CD14-positive monocyte (primary cell): ENCODE data around the gene RANBP1. TPM values are rescaled to one million over a fixed set of nuclear protein-coding genes. Genes with fewer than 3 reads are reported as not detected.

Experiments
- DNase-seq, 3 donors: peaks; one replicate each; pipeline ENCODE4 v3.0.0-alpha.2; 2011 to 2022
- H2AFZ ChIP-seq: 2 replicates; pipeline ENCODE4 v1.6.0; 2012; ENCODE audit warnings: mild to moderate bottlenecking, low read depth, low read length, inconsistent platforms; ENCODE audit not compliant: insufficient read depth, poor library complexity, severe bottlenecking
- H3K27ac ChIP-seq, 2 donors: 1 replicate in 1 of 2; 2 replicates in 1 of 2; pipeline ENCODE4 v1.5.1; 2012 to 2013; ENCODE audit warnings: low read length in 2 of 2, control low read depth in 1 of 2, inconsistent platforms in 1 of 2, low read depth in 1 of 2, mild to moderate bottlenecking in 1 of 2
- H3K27me3 ChIP-seq, 2 donors: one replicate each; pipeline versions ENCODE4 v1.6.0 to v1.6.1; 2011 to 2013; ENCODE audit warnings: low read length in 2 of 2; ENCODE audit not compliant: control insufficient read depth in 2 of 2, insufficient read depth in 2 of 2
- H3K36me3 ChIP-seq, 2 donors: replicated peaks in 1 of 2; 1 replicate in 1 of 2; 2 replicates in 1 of 2; pipeline versions ENCODE4 v1.5.1 to v1.6.1; 2012 to 2013; ENCODE audit warnings: low read length in 2 of 2, control low read depth in 1 of 2, inconsistent platforms in 1 of 2, mild to moderate bottlenecking in 1 of 2; ENCODE audit not compliant: insufficient read depth in 2 of 2, control insufficient read depth in 1 of 2
- H3K4me1 ChIP-seq, 2 donors: 1 replicate in 1 of 2; 2 replicates in 1 of 2; pipeline versions ENCODE4 v1.5.1 to v1.6.1; 2012 to 2013; ENCODE audit warnings: low read length in 2 of 2, control low read depth in 1 of 2, inconsistent platforms in 1 of 2, mild to moderate bottlenecking in 1 of 2, moderate library complexity in 1 of 2; ENCODE audit not compliant: insufficient read depth in 2 of 2, control insufficient read depth in 1 of 2
- H3K4me2 ChIP-seq: replicated peaks from 2 replicates; pipeline ENCODE3; 2012; ENCODE audit warnings: low read length, moderate library complexity, mild to moderate bottlenecking; ENCODE audit not compliant: poor library complexity, severe bottlenecking; ENCODE audit errors: extremely low read depth
- H3K4me3 ChIP-seq, 3 experiments: fragments of 200-600 bp in 1 of 3; sonication (generic) in 1 of 3; replicated peaks in 1 of 3; 1 replicate in 2 of 3; 2 replicates in 1 of 3; pipeline ENCODE4 v1.5.1; 2011 to 2013; ENCODE audit warnings: low read length in 3 of 3, mild to moderate bottlenecking in 3 of 3, control low read depth in 2 of 3, low read depth in 2 of 3, inconsistent platforms in 1 of 3, moderate library complexity in 1 of 3
- H3K79me2 ChIP-seq: 2 replicates; pipeline ENCODE4 v1.6.0; 2012; ENCODE audit warnings: mild to moderate bottlenecking, control low read depth, inconsistent platforms, low read length, moderate library complexity; ENCODE audit not compliant: insufficient read depth
- H3K9ac ChIP-seq: 2 replicates; pipeline ENCODE4 v1.6.0; 2017; ENCODE audit warnings: low read length, mild to moderate bottlenecking; ENCODE audit not compliant: insufficient read depth, poor library complexity, severe bottlenecking
- H3K9me3 ChIP-seq, 2 donors: replicated peaks in 1 of 2; 1 replicate in 1 of 2; 2 replicates in 1 of 2; pipeline versions ENCODE4 v1.5.1 to v1.6.1; 2012 to 2013; ENCODE audit warnings: low read length in 2 of 2, control low read depth in 1 of 2; ENCODE audit not compliant: control insufficient read depth in 1 of 2, insufficient read depth in 1 of 2
- H4K20me1 ChIP-seq: 2 replicates; pipeline ENCODE4 v1.6.0; 2012; ENCODE audit warnings: mild to moderate bottlenecking, low read length, control low read depth, moderate library complexity; ENCODE audit not compliant: insufficient read depth
- H3K27ac Mint-ChIP-seq, 7 donors: one replicate each; pipeline ENCODE4 v1.8.0; 2020; ENCODE audit warnings: mild to moderate bottlenecking in 7 of 7, mixed read lengths in 7 of 7, moderate library complexity in 6 of 7, inconsistent platforms in 2 of 7
- H3K27me3 Mint-ChIP-seq, 3 donors: one replicate each; pipeline ENCODE4 v1.8.0; 2021 to 2022; ENCODE audit warnings: low read depth in 3 of 3, mild to moderate bottlenecking in 3 of 3, mixed read lengths in 3 of 3, moderate library complexity in 3 of 3, inconsistent platforms in 1 of 3
- H3K36me3 Mint-ChIP-seq, 2 donors: one replicate each; pipeline ENCODE4 v1.8.0; 2020; ENCODE audit warnings: mixed read lengths in 2 of 2, inconsistent platforms in 1 of 2, mild to moderate bottlenecking in 1 of 2
- H3K4me1 Mint-ChIP-seq: one replicate; pipeline ENCODE4 v1.8.0; 2020; ENCODE audit warnings: mild to moderate bottlenecking, mixed read lengths
- H3K4me3 Mint-ChIP-seq, 2 donors: one replicate each; pipeline ENCODE4 v1.8.0; 2020; ENCODE audit warnings: mild to moderate bottlenecking in 2 of 2, mixed read lengths in 2 of 2, moderate library complexity in 1 of 2
- H3K9me3 Mint-ChIP-seq, 7 donors: one replicate each; pipeline ENCODE4 v1.8.0; 2020 to 2022; ENCODE audit warnings: mixed read lengths in 7 of 7, mild to moderate bottlenecking in 6 of 7, moderate library complexity in 6 of 7, inconsistent platforms in 2 of 7
- CTCF ChIP-seq: fragments of 200-600 bp; IDR thresholded peaks from one replicate; pipeline ENCODE4 v1.8.0; 2022; ENCODE audit warnings: antibody characterized with exemption, mild to moderate bottlenecking
- WGBS: methylation state at CpG from one replicate; pipeline ENCODE4 v1.1.5; 2013; ENCODE audit warnings: missing lambda C conversion rate; ENCODE audit not compliant: insufficient coverage; 5-methylcytosine and 5-hydroxymethylcytosine counted together
- intact Hi-C, 2 donors: fragments of 100-400 bp; cut with micrococcal nuclease; formaldehyde crosslinking; loops; one replicate each; pipeline versions ENCODE4 v1.15.0 to v1.15.1; 2023
- polyA plus RNA-seq, 3 donors: library from polyadenylated mRNA; depleted of rRNA in 1 of 3; unstranded in 2 of 3; stranded (reverse) in 1 of 3; fragments of 300-500 nt in 2 of 3; fragments of >200 nt in 1 of 3; fragmentation: Illumina TruSeq in 2 of 3; gene quantifications; 1 replicate in 2 of 3; 2 replicates in 1 of 3; pipeline ENCODE4 v1.2.3, GENCODE V29; 2012 to 2021

RANBP1 gene
- polyA plus RNA-seq, 3 donors: 45.0 to 52.3 (median 47.4) TPM

- Mint-ChIP-seq H3K9me3 (no peaks in the 10 kb centered on the region), H3K4me3 (no peak overlapping the region), H3K27ac (peak overlapping the region in 2 of 7 donors; percentile 50 to 56), H3K4me1 (peaks cover 13% of the 10 kb centered on the region), H3K36me3 (peaks cover 63 to 91% of the 10 kb centered on the region in 2 donors), H3K27me3 (peaks cover 0 to 2% (median 1%) of the 10 kb centered on the region in 3 donors)
- H3K27me3 ChIP-seq: no peaks in the 10 kb centered on the region
- H3K79me2 ChIP-seq: peaks cover 9% of the 10 kb centered on the region
- H3K4me2 ChIP-seq: no peak overlapping the region
- no peak overlapping the region for H3K9ac ChIP-seq
- intact Hi-C loops: no loop called here
- H4K20me1 ChIP-seq: peaks cover 3% of the 10 kb centered on the region
- no peak for DNase-seq
- peak overlapping the region in 1 of 2 donors; percentile 41 for H3K27ac ChIP-seq
- no peak overlapping the region for H3K4me3 ChIP-seq
- no peak overlapping the region for H2AFZ ChIP-seq
- no peaks in the 10 kb centered on the region for H3K9me3 ChIP-seq
- 100% methylated on average over 5 of the region's 7 CpGs for WGBS
- peaks cover 77 to 88% of the 10 kb centered on the region in 2 donors for H3K36me3 ChIP-seq
- H3K4me1 ChIP-seq: peaks cover 0 to 9% of the 10 kb centered on the region in 2 donors
- no peak for TF ChIP-seq CTCF
These were observed 10.3 kb upstream of the RANBP1 start for GRCh38 chr22:20105456-20106204.

- H3K9me3 ChIP-seq: no peaks in the 10 kb centered on the region
- H2AFZ ChIP-seq: no peak overlapping the region
- no peak overlapping the region for H3K4me3 ChIP-seq
- peaks cover 62 to 91% of the 10 kb centered on the region in 2 donors for H3K36me3 Mint-ChIP-seq
- H4K20me1 ChIP-seq: peaks cover 3% of the 10 kb centered on the region
- no peaks in the 10 kb centered on the region for H3K9me3 Mint-ChIP-seq
- peaks cover 0 to 2% (median 0%) of the 10 kb centered on the region in 3 donors for H3K27me3 Mint-ChIP-seq
- WGBS: 90% methylated on average over 15 of the region's 20 CpGs
- no peak overlapping the region for H3K27ac ChIP-seq
- peaks cover 10% of the 10 kb centered on the region for H3K4me1 Mint-ChIP-seq
- TF ChIP-seq CTCF: no peak
- intact Hi-C loops: no loop called here
- peaks cover 0 to 9% of the 10 kb centered on the region in 2 donors for H3K4me1 ChIP-seq
- no peak for DNase-seq
- H3K4me3 Mint-ChIP-seq: no peak overlapping the region
- H3K27ac Mint-ChIP-seq: peak overlapping the region in 1 of 7 donors; percentile 4
- no peaks in the 10 kb centered on the region for H3K27me3 ChIP-seq
- no peak overlapping the region for H3K9ac ChIP-seq
- no peak overlapping the region for H3K4me2 ChIP-seq
- peaks cover 9% of the 10 kb centered on the region for H3K79me2 ChIP-seq
- peaks cover 74 to 90% of the 10 kb centered on the region in 2 donors for H3K36me3 ChIP-seq
These were observed 9.6 kb upstream of the RANBP1 start for GRCh38 chr22:20106205-20106848.
